H1 (cell line): ENCODE results near the gene TEDDM1.
"Not testable (repeated sequence)": the region's sequence is repeated elsewhere in the genome, so short reads cannot be mapped to it uniquely, and the experiment has no call there.

ENCODE experiments used
- ATF3 ChIP-seq: IDR thresholded peaks from 2 replicates; pipeline ENCODE4 v1.6.1; 2011; ENCODE audit warnings: low read depth, mild to moderate bottlenecking, low read length; ENCODE audit not compliant: insufficient read depth
- CTCF ChIP-seq, 3 experiments: IDR thresholded peaks; 1 replicate in 2 of 3; 2 replicates in 1 of 3; pipeline versions ENCODE4 v1.5.1 to v1.6.1; 2011; ENCODE audit warnings: low read length in 3 of 3, mild to moderate bottlenecking in 3 of 3, inconsistent platforms in 2 of 3, low read depth in 1 of 3, moderate library complexity in 1 of 3; ENCODE audit not compliant: insufficient read depth in 1 of 3; ENCODE audit errors: control extremely low read depth in 1 of 3
- GTF2F1 ChIP-seq: IDR thresholded peaks from 2 replicates; pipeline ENCODE4 v1.6.1; 2012; ENCODE audit warnings: low read depth, low read length, improper control_type of control experiment, borderline replicate concordance
- RFX5 ChIP-seq: IDR thresholded peaks from 2 replicates; pipeline ENCODE4 v1.6.1; 2011; ENCODE audit warnings: low read depth, low read length, improper control_type of control experiment, borderline replicate concordance
- RNF2 ChIP-seq: fragments of 200-900, 300-1000 bp; sonication (generic); IDR thresholded peaks from 2 replicates; pipeline ENCODE4 v1.7.1; 2016; ENCODE audit warnings: borderline replicate concordance, low read depth, mild to moderate bottlenecking, antibody characterized with exemption, low read length; ENCODE audit not compliant: poor library complexity, severe bottlenecking; ENCODE audit errors: missing control alignments
- SP2 ChIP-seq: IDR thresholded peaks from 2 replicates; pipeline ENCODE4 v1.6.1; 2012; ENCODE audit warnings: mild to moderate bottlenecking, low read length, inconsistent platforms
- SRF ChIP-seq: IDR thresholded peaks from 2 replicates; pipeline ENCODE4 v1.6.1; 2011; ENCODE audit warnings: mild to moderate bottlenecking, low read depth, low read length, moderate library complexity
- SUZ12 ChIP-seq: fragments of 200-600 bp; sonication (generic); IDR thresholded peaks from 2 replicates; pipeline ENCODE4 v1.6.1; 2012; ENCODE audit warnings: mild to moderate bottlenecking, inconsistent platforms, low read length, moderate library complexity, mixed read lengths
- TAF7 ChIP-seq: optimal IDR thresholded peaks from 2 replicates; pipeline ENCODE3; 2011; ENCODE audit warnings: low read depth, mild to moderate bottlenecking, inconsistent platforms, low read length, moderate library complexity, borderline replicate concordance

DNA sequence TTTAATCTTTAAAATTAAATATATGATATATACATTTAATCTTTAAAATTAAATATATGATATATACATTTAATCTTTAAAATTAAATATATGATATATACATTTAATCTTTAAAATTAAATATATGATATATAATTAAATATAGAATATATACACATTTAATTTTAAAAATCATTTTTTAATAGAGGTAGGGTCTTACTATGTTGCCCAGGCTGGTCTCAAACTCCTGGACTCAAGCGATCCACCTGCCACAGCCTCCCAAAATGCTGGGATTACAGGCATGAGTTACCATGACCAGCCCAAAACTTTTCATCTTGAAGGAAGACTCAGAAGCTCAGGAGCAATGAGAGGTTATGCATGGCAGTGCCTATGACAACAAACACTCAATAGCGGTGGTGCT is 46.7 kb upstream of the TEDDM1 start:
- TF ChIP-seq RFX5; CTCF (IDR thresholded peaks at IDR 0.05; ENCODE audit: control extremely low read depth in 1 of 3, insufficient read depth in 1 of 3, low read depth in 1 of 3, low read length in 3 of 3); RNF2; TAF7; SUZ12; SRF; ATF3; GTF2F1; SP2: not testable (repeated sequence)
